Central memory CD8-positive, alpha-beta T cell (primary cell): ENCODE measurements around the gene RACGAP1.
A peak's percentile ranks its signal among the peaks of the same experiment; 100 is the strongest.

Source experiments
- ATAC-seq: fragments of 150-1000 bp; cut with Tn5 transposase; replicated peaks from 2 replicates; pipeline ENCODE4 v1.10.0; 2022; ENCODE audit warnings: mild to moderate bottlenecking, moderate FRiP score, moderate number of reproducible peaks; ENCODE audit not compliant: poor library complexity, severe bottlenecking; ENCODE audit errors: extremely low read depth
- DNase-seq, 2 donors: peaks; one replicate each; pipeline ENCODE4 v3.0.0; 2021; ENCODE audit warnings: low spot score in 2 of 2
- H3K27ac Mint-ChIP-seq: one replicate; pipeline ENCODE4 v1.8.0; 2022; ENCODE audit warnings: low read depth, mild to moderate bottlenecking, moderate library complexity, mixed read lengths
- H3K27me3 Mint-ChIP-seq: one replicate; pipeline ENCODE4 v1.8.0; 2022; ENCODE audit warnings: mixed read lengths
- H3K36me3 Mint-ChIP-seq: one replicate; pipeline ENCODE4 v1.8.0; 2022; ENCODE audit warnings: mild to moderate bottlenecking, moderate library complexity, mixed read lengths; ENCODE audit not compliant: insufficient read depth
- H3K4me1 Mint-ChIP-seq: one replicate; pipeline ENCODE4 v1.8.0; 2022; ENCODE audit warnings: mixed read lengths
- H3K4me3 Mint-ChIP-seq: one replicate; pipeline ENCODE4 v1.8.0; 2022; ENCODE audit warnings: mild to moderate bottlenecking, moderate library complexity, mixed read lengths
- H3K9me3 Mint-ChIP-seq: one replicate; pipeline ENCODE4 v1.8.0; 2022; ENCODE audit warnings: mixed read lengths

The RACGAP1 gene

DNA sequence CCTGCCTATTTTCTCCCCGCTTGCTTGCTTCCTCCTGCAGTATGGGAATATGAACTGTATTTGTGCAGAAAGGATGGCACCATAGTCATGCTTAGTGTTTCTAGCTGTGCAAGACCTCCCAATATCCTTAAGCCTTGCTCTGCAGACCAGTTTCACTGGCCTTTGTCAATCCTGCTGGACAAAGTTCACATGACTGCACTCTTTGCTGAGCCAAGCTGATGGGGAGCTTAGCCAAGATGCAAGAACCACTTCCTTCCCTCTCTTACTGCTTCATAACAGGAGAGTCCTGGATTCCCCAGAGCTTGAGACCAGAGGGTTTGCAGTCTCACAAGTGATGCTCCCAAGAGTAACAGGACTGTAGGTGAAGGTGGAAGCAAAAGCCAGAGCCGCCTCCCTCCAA is 35.9 kb upstream of the RACGAP1 start:
- Mint-ChIP-seq H3K9me3 (no peaks in the 10 kb centered on the region), H3K27ac (no peak overlapping the region), H3K36me3 (peaks cover 5% of the 10 kb centered on the region), H3K27me3 (peaks cover 68% of the 10 kb centered on the region), H3K4me3 (no peak overlapping the region), H3K4me1 (peaks cover 18% of the 10 kb centered on the region)
- ATAC-seq (no peak), DNase-seq (no peak)

DNA sequence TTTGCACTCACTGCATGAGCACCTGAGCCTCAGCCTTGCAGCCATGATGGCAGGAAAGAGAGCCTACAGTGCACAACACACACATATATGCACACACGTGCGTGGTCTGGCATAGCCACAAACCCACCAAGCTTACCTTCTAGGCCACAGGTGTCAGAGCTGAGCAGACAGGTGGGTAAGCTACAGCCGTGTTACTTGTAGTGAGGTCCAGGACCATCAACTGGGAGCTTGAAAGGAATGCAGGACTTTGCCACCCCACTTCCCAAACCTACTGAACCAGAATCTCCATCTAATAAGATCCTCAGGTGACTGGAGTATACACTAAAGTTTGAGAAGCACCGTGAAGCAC is 34.8 kb upstream of the RACGAP1 start:
- peaks cover 26% of the 10 kb centered on the region for H3K4me1 Mint-ChIP-seq
- no peak overlapping the region for H3K4me3 Mint-ChIP-seq
- H3K36me3 Mint-ChIP-seq, result peaks cover 5% of the 10 kb centered on the region
- no peak overlapping the region for H3K27ac Mint-ChIP-seq
- H3K9me3 Mint-ChIP-seq, result no peaks in the 10 kb centered on the region
- DNase-seq (no peak), ATAC-seq (no peak)
- H3K27me3 Mint-ChIP-seq, result peaks cover 76% of the 10 kb centered on the region

DNA sequence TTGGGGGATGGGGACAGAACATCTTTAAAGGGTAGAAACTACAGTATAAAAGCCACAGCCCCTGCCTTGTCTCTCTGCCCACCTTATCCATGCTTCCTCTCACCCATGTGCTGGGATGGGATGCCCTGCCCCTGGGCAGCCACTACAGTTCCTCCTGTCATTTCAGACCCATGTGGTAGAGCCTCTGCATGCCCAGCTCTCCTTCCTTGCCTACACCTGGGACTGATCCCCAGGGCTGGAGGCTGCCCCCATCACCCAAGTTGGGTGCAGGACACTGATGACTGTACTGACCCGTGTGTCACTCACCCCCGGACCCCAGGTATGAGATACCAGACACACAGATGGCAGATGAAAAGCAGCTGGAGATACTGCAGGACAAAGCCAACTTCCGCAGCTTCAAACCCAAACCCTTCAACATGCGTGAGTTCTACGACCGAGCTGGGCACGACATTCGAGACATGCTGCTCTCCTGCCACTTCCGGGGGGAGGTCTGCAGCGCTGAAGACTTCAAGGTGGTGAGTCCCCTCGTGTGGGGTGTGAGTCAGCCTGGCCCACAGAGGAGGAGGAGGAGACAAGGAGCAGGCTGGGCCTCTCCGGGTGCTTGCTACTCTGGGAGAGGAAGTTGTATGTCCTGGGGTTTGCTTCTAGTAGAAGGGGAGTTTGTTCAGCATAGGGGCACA is 34.3 kb upstream of the RACGAP1 start:
- H3K4me3 Mint-ChIP-seq, result peak overlapping the region; percentile 24
- H3K4me1 Mint-ChIP-seq, result peaks cover 26% of the 10 kb centered on the region
- H3K36me3 Mint-ChIP-seq, result peaks cover 5% of the 10 kb centered on the region
- no peak overlapping the region for H3K27ac Mint-ChIP-seq
- DNase-seq, result no peak
- no peak for ATAC-seq
- peaks cover 76% of the 10 kb centered on the region for H3K27me3 Mint-ChIP-seq
- H3K9me3 Mint-ChIP-seq, result no peaks in the 10 kb centered on the region

DNA sequence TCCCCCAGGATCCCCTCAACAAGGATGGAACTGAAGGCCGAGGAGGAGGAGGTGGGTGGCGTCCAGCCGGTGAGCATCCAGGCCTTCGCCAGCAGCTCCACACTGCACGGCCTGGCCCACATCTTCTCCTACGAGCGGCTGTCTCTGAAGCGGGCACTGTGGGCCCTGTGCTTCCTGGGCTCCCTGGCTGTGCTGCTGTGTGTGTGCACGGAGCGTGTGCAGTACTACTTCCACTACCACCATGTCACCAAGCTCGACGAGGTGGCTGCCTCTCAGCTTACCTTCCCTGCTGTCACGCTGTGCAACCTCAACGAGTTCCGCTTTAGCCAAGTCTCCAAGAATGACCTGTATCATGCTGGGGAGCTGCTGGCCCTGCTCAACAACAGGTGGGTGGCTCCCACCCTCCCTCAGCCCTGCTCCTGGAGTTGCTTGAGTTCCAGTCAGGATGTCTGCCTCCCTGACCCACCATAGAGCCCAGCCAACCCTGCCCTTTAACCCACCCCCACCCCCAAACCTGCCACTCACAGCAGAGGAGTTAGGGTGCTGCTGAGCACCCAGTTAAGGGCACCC is 33.5 kb upstream of the RACGAP1 start:
- H3K4me1 Mint-ChIP-seq, result peaks cover 26% of the 10 kb centered on the region
- DNase-seq (no peak), ATAC-seq (no peak)
- peaks cover 76% of the 10 kb centered on the region for H3K27me3 Mint-ChIP-seq
- H3K4me3 Mint-ChIP-seq, result peak overlapping the region; percentile 85
- H3K36me3 Mint-ChIP-seq, result peaks cover 5% of the 10 kb centered on the region
- no peak overlapping the region for H3K27ac Mint-ChIP-seq
- H3K9me3 Mint-ChIP-seq, result no peaks in the 10 kb centered on the region

DNA sequence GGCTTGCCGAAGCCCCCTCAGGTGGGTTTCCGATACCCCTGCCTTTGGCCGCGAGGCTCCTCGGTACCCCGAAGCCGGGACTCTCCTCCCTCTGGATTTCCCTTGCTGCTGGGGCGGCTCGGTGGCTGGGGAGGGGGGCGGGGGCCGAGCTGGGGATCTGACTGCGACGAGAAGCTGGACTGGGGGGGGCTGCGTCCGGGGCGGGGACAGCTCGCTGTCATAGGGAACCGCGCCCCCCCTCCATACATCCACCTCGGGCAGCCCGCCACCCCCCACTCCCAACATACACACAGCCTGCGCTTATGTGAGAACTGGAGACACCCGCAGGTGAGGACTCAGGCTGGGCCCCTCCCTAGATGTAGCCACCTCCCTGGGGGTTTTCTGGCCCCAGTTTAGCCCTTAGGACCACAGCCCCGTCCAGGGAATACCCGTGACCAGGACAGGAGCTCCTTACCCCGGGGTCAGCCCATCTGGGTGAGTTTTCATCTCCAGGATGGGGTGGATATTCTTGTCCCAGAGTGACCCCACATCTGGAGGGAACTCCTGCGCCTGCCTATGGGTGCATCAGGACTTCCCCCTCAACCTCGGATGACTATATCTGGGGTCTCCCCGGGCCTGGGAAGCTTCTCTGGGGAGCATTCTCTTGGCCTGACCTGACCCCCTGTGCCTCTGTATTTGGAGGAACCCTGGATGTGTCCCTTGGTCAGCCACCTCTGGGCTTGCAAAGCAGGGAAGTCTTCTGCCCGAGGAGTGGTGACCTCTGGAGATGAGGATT is 32.8 kb upstream of the RACGAP1 start:
- peaks cover 26% of the 10 kb centered on the region for H3K4me1 Mint-ChIP-seq
- peaks cover 5% of the 10 kb centered on the region for H3K36me3 Mint-ChIP-seq
- no peak for DNase-seq
- no peaks in the 10 kb centered on the region for H3K9me3 Mint-ChIP-seq
- no peak overlapping the region for H3K27ac Mint-ChIP-seq
- ATAC-seq, result no peak
- H3K27me3 Mint-ChIP-seq, result peaks cover 74% of the 10 kb centered on the region
- peak overlapping the region; percentile 85 for H3K4me3 Mint-ChIP-seq

DNA sequence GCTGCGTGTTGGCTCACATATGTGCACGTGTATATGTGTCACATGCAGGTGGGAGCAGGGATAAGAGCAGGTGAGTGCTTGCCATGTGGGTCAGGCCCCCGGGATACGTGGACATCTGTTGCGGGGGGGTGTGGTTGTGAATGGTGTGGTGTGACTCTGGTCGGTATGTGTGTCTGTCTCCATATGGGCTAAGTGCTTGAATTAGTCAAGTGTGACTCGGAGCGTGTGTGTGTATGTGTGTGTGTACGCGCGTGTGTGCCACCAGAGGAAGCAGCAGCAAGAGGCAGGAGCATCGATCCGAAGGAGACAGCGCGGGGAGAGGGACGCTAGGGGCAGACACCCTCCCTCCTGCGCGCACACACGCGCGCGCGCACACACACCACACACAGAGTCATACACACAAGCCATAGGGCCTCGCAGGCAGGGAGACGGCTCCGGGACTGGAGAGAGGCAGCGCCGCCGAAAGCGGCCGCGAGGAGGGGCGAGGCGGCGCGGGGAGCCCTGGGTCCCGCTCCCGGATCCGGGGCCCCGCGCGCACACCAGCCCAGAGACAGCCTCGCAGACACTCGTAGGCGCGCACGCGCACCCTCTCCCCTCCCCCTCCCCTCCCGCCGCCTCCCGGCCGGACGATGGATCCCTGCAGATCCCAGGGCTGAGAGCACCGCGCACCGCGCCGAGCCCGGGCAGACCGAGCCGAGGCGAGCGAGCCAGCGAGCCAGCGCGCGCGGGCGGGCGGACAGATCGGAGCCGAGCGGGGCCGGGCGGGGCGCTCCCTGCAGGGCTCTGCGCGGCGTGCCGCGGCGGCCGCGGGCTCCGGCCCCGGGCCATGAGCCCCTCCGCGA is 31.9 kb upstream of the RACGAP1 start, which contains the start of gene ASIC1:
ASIC1 (plus strand) TSS at position 597 of the 842 bp plus-strand sequence. CDS start 1,171 bp downstream, outside the sequence.
- H3K4me3 Mint-ChIP-seq, result peak within 1 kb of the TSS; percentile 85
- no peak within 1 kb of the TSS for H3K27ac Mint-ChIP-seq
- peaks cover 5% of the 10 kb centered on the region for H3K36me3 Mint-ChIP-seq
- no peak for DNase-seq
- no peaks in the 10 kb centered on the region for H3K9me3 Mint-ChIP-seq
- H3K27me3 Mint-ChIP-seq, result peaks cover 75% of the 10 kb centered on the region
- peaks cover 26% of the 10 kb centered on the region for H3K4me1 Mint-ChIP-seq
- ATAC-seq, result peak; percentile 34

DNA sequence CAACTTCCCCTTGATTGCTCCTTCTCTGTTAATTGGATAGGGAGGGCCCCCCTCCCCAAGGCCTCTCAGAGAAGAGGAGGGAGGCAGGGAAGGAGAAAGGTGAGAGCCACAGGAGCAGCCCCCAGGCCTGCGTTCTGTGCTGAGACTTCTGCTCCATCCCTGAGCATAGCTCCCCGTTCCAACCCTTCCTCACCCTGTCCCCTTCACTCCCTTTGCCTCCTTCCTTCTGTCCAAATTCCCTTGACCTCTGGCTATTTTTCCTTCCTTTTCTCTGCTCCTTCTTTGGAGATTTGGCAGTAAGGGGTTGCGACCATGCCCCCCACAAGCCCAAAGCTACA is 31.3 kb upstream of the RACGAP1 start:
- DNase-seq, result no peak
- Mint-ChIP-seq H3K9me3 (no peaks in the 10 kb centered on the region), H3K4me3 (peak overlapping the region; percentile 85), H3K36me3 (peaks cover 5% of the 10 kb centered on the region), H3K4me1 (peaks cover 26% of the 10 kb centered on the region), H3K27ac (no peak overlapping the region), H3K27me3 (peaks cover 75% of the 10 kb centered on the region)
- no peak for ATAC-seq

DNA sequence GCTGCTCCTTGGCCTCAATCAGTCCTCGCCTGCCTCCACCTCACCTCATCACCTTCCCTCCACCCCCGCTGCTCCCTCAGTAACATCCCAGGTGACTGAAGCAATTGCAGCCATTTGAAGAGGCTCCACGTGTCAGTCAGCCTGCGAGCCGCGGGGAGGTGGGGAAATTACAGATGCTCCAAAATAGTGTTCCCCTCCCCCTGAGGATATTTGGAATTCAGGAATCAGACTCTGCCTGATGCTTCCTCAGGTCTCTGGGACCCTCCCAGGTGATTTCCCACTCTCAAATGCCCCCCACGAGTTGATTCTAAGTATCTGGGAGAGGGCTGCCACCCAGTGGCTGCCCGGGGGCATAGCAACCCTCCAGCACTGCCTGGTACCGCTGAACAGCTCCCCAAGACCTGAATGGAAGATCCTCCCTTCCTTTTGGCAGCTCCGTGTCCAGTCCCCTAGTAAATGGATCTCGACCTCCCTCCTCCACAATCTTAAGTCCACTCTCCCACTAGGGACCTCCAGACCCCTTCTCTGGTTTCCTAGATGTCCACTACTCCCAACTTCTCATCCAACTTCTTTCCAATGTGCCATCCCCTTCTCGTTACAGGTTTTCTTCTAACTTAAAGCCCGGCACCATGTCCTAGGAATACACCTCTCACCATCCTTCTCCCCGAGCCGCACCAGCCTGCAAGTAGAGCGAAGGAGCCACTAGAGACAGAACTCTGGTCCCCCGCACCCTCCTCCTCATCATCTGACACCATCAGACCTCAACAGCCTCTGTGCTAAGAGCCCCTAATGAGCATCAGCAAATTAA is 30.7 kb upstream of the RACGAP1 start:
- DNase-seq (peak; percentile 34 to 41), ATAC-seq (peak; percentile 63)
- Mint-ChIP-seq H3K27me3 (peaks cover 75% of the 10 kb centered on the region), H3K4me3 (peak overlapping the region; percentile 85), H3K27ac (peak overlapping the region; percentile 36), H3K9me3 (no peaks in the 10 kb centered on the region), H3K36me3 (peaks cover 5% of the 10 kb centered on the region), H3K4me1 (peaks cover 26% of the 10 kb centered on the region)

DNA sequence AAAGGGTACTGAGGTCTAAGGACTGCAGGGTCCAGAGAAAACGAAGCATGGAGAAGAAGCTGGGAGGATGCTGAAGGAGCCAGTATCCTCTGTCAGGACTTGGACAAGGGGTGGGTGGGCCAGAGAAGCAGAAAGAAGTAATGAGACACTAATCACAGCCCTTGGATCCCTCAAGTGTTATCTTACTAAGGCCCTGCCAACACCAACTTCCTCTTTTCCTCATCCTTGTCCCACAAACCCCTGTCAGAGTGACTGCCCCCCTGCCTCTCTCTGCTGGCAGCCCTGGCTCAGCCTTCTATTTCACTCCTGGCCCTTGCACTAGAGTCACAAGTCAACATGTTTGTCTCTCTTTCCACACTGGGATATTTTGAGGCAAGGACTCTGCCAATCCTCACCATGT is 28.3 kb upstream of the RACGAP1 start:
- Mint-ChIP-seq H3K36me3 (peaks cover 3% of the 10 kb centered on the region), H3K27me3 (peaks cover 68% of the 10 kb centered on the region), H3K27ac (no peak overlapping the region), H3K9me3 (no peaks in the 10 kb centered on the region), H3K4me3 (no peak overlapping the region), H3K4me1 (peaks cover 20% of the 10 kb centered on the region)
- DNase-seq (no peak), ATAC-seq (no peak)

DNA sequence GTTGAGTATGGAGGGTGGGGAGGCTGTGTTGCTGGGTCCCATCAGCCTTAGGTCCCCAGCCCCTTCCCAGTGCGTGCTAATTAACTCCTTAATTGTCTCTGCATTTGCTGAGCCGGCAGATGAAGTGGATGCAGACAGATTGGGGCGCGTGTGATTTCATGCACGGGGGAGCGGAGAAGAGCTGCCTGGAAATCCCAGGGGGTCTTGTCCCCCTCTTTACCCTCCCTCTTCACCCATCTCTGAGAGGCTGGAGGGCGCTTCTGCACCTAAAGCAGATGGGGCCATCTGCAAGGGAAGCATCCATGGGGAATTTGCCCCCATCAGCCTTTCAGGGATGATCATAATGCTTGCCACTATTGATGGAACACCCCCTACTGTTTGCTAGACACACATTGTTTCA is 27.7 kb upstream of the RACGAP1 start:
- H3K27ac Mint-ChIP-seq, result no peak overlapping the region
- H3K4me3 Mint-ChIP-seq, result no peak overlapping the region
- ATAC-seq, result no peak
- H3K9me3 Mint-ChIP-seq, result no peaks in the 10 kb centered on the region
- H3K27me3 Mint-ChIP-seq, result peaks cover 62% of the 10 kb centered on the region
- peaks cover 3% of the 10 kb centered on the region for H3K36me3 Mint-ChIP-seq
- peaks cover 20% of the 10 kb centered on the region for H3K4me1 Mint-ChIP-seq
- no peak for DNase-seq

DNA sequence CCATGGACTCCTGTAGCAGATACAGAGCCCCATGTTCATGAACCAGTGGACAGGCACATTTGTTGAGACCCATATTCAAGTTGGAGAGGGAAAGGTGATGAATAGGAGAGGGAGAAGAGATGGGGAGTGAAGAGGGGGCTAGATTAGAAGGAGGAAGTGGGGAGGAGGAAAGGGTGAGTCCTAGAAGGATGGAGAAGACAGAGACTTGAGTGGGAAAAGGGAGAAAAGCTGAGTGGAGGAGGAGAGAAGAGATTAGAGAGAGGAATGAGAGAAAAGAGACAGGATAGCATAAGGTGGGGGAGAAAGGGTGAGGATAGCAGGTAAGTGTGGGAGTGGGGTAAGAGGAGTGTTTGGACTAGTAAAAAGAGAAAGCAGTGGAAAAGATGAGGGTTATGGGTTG is 27.2 kb upstream of the RACGAP1 start:
- DNase-seq, result no peak
- no peak for ATAC-seq
- H3K4me1 Mint-ChIP-seq, result peaks cover 20% of the 10 kb centered on the region
- H3K27ac Mint-ChIP-seq, result no peak overlapping the region
- peaks cover 62% of the 10 kb centered on the region for H3K27me3 Mint-ChIP-seq
- peaks cover 3% of the 10 kb centered on the region for H3K36me3 Mint-ChIP-seq
- H3K4me3 Mint-ChIP-seq, result no peak overlapping the region
- H3K9me3 Mint-ChIP-seq, result no peaks in the 10 kb centered on the region
